HG03520 (cell line): ENCODE results near the gene ODAD3.

ENCODE experiments used
- ATAC-seq: cut with Tn5 transposase; IDR thresholded peaks from one replicate; pipeline ENCODE4 v1.9.1; 2021; ENCODE audit warnings: mild to moderate bottlenecking, moderate library complexity; ENCODE audit not compliant: unreplicated experiment

The ODAD3 gene

GRCh38 chr19:11378319-11379189 lies 56.4 kb downstream of the ODAD3 start:
- ATAC-seq: no peak

- no peak for ATAC-seq
These were observed 57.2 kb downstream of the ODAD3 start for GRCh38 chr19:11377756-11378155.

- ATAC-seq: no peak
These were observed 57.7 kb downstream of the ODAD3 start for GRCh38 chr19:11377237-11377636.

GRCh38 chr19:11375143-11375948 lies 59.6 kb downstream of the ODAD3 start:
- no peak for ATAC-seq

GRCh38 chr19:11374433-11375142 lies 60.3 kb downstream of the ODAD3 start, which contains the start of gene SWSAP1:
SWSAP1 (plus strand) TSS chr19:11374666; CDS start chr19:11374681, 15 bp downstream.
- peak; percentile 85 for ATAC-seq

GRCh38 chr19:11373885-11374432 lies 61.0 kb downstream of the ODAD3 start:
- ATAC-seq: no peak

GRCh38 chr19:11373166-11373884 lies 61.6 kb downstream of the ODAD3 start:
- no peak for ATAC-seq

- ATAC-seq: no peak
These were observed 64.2 kb downstream of the ODAD3 start for GRCh38 chr19:11370744-11371143.
